Adrenal gland (tissue), 12 donors: Measurements from ENCODE around the gene OR2W1. TPM values are rescaled to one million over a fixed set of nuclear protein-coding genes. Genes with fewer than 3 reads are reported as not detected.
A peak's percentile ranks its signal among the peaks of the same experiment; 100 is the strongest.

Source experiments
- DNase-seq, 7 donors: peaks; one replicate each; pipeline ENCODE4 v3.0.0-alpha.2; 2019 to 2020
- H3K27ac ChIP-seq, 5 donors: fragments of 200-600 bp; sonication (generic) in 4 of 5; 1 replicate in 3 of 5; 2 replicates in 2 of 5; pipeline versions ENCODE4 v1.5.1 to v1.8.0; 2016 to 2020; ENCODE audit warnings: mild to moderate bottlenecking in 1 of 5
- H3K27me3 ChIP-seq: fragments of 200-600 bp; 2 replicates; pipeline ENCODE4 v1.8.0; 2021
- H3K36me3 ChIP-seq, 2 donors: fragments of 200-600 bp; replicated peaks in 1 of 2; 1 replicate in 1 of 2; 2 replicates in 1 of 2; pipeline versions ENCODE4 v1.5.1 to v1.8.0; 2018 to 2022
- H3K4me1 ChIP-seq, 2 donors: fragments of 200-600 bp; replicated peaks in 1 of 2; 1 replicate in 1 of 2; 2 replicates in 1 of 2; pipeline versions ENCODE4 v1.5.1 to v1.8.0; 2018 to 2021
- H3K4me3 ChIP-seq, 4 donors: fragments of 200-600 bp; sonication (generic) in 3 of 4; one replicate each; pipeline ENCODE4 v1.5.1; 2016 to 2018
- H3K9me3 ChIP-seq, 3 donors: fragments of 200-600 bp; sonication (generic) in 1 of 3; replicated peaks in 1 of 3; 1 replicate in 2 of 3; 2 replicates in 1 of 3; pipeline versions ENCODE4 v1.5.1 to v1.8.0; 2016 to 2021
- CTCF ChIP-seq, 6 experiments: fragments of 450-650 bp in 4 of 6; fragments of 200-600 bp in 2 of 6; sonication (generic) in 1 of 6; IDR thresholded peaks; 1 replicate in 5 of 6; 2 replicates in 1 of 6; pipeline versions ENCODE4 v1.5.1 to v1.8.0; 2016 to 2021; ENCODE audit warnings: antibody characterized with exemption in 6 of 6, mild to moderate bottlenecking in 2 of 6, moderate library complexity in 1 of 6
- POLR2A ChIP-seq, 2 donors: fragments of 450-650 bp; IDR thresholded peaks; one replicate each; pipeline ENCODE4 v1.6.1; 2017; ENCODE audit warnings: antibody characterized with exemption in 2 of 2, mild to moderate bottlenecking in 2 of 2, moderate library complexity in 1 of 2
- WGBS, 4 donors: extraction: QIAGEN DNeasy Blood & Tissue Kit in 2 of 4; methylation state at CpG; one replicate each; pipeline versions ENCODE4 v1.1.5 to v1.1.7; 2013 to 2017; 5-methylcytosine and 5-hydroxymethylcytosine counted together
- intact Hi-C, 2 donors: fragments of 100-400 bp; cut with DNase I; formaldehyde crosslinking; loops; one replicate each; pipeline versions ENCODE4 v1.14.1 to v1.15.0; 2022 to 2023
- polyA plus RNA-seq, 3 donors: library from polyadenylated mRNA; stranded (reverse); fragments of 200-250 nt in 2 of 3; fragments of 350-450 nt in 1 of 3; fragmentation: Illumina TruSeq in 1 of 3; extraction: RNeasy Lipid Tissue Mini Kit (QIAGEN cat#74804) in 1 of 3; gene quantifications; one replicate each; pipeline ENCODE4 v1.2.3, GENCODE V29; 2013 to 2014
- total RNA-seq, 9 donors: library from RNA; depleted of rRNA in 4 of 9; stranded (reverse); fragments of >200 nt in 4 of 9; fragments of 120-200 nt in 1 of 9; fragmentation: NEBNext Ultra II Directional in 1 of 9; extraction: Animal tissue kit (Norgen Biotek cat#: 25700) in 1 of 9; gene quantifications; one replicate each; pipeline versions ENCODE4 v1.1.0 to v1.2.4, GENCODE V29; 2013 to 2023
- donor health status: healthy with polysubstance abuse.
- donor health status: Bipolar disorder and iron deficiency.
- donor health status: DM: yes; HTN: yes; CAD: no.
- donor health status: DM: no; HTN: no; CAD: no.
- donor health status: DM: no; HTN: no; CAD: no.
- donor health status: DM: yes; HTN: yes; CAD: no.

The OR2W1 gene
- total and polyA plus RNA-seq, 12 donors = not detected

GRCh38 chr6:29081312-29081711, 36.3 kb upstream of the OR2W1 start:
- no peak for DNase-seq
- Histone ChIP-seq H3K4me1 (no peaks in the 10 kb centered on the region), H3K27me3 (no peaks in the 10 kb centered on the region), H3K27ac (no peak overlapping the region), H3K4me3 (no peak overlapping the region), H3K9me3 (no peaks in the 10 kb centered on the region), H3K36me3 (no peaks in the 10 kb centered on the region)
- TF ChIP-seq POLR2A (IDR thresholded peaks at IDR 0.05) = no peak
- no peak for TF ChIP-seq CTCF (IDR thresholded peaks at IDR 0.05)
- intact Hi-C loops = no loop called here

GRCh38 chr6:29079203-29079602, 34.2 kb upstream of the OR2W1 start:
- WGBS, 4 donors = 72 to 84% (median 77%) methylated on average over 1 of the region's 1 CpG
- no peaks in the 10 kb centered on the region for H3K9me3 ChIP-seq
- intact Hi-C loops = no loop called here
- H3K4me1 ChIP-seq = no peaks in the 10 kb centered on the region
- no peak for TF ChIP-seq POLR2A (IDR thresholded peaks at IDR 0.05)
- no peak for TF ChIP-seq CTCF (IDR thresholded peaks at IDR 0.05)
- H3K36me3 ChIP-seq = no peaks in the 10 kb centered on the region
- no peaks in the 10 kb centered on the region for H3K27me3 ChIP-seq
- DNase-seq = no peak
- H3K27ac ChIP-seq = no peak overlapping the region
- H3K4me3 ChIP-seq = no peak overlapping the region

GRCh38 chr6:29071831-29072723, 27.1 kb upstream of the OR2W1 start:
- intact Hi-C loops = no loop called here

GRCh38 chr6:29051680-29052079, 6.7 kb upstream of the OR2W1 start:
- TF ChIP-seq CTCF (IDR thresholded peaks at IDR 0.05) (no peak), POLR2A (IDR thresholded peaks at IDR 0.05) (no peak)
- intact Hi-C loops = no loop called here

More at GRCh38 chr6:29071831-29072723, 27.1 kb upstream of the OR2W1 start:
- DNase-seq = peak in 3 of 7 donors; percentile 5 to 39 (median 23)
- no peak overlapping the region for H3K27ac ChIP-seq
- H3K4me3 ChIP-seq = no peak overlapping the region
- H3K4me1 ChIP-seq = no peaks in the 10 kb centered on the region
- H3K36me3 ChIP-seq = no peaks in the 10 kb centered on the region
- WGBS, 4 donors = 29 to 32% (median 30%) methylated on average over 9 of the region's 9 CpGs
- no peaks in the 10 kb centered on the region for H3K9me3 ChIP-seq
- TF ChIP-seq CTCF (IDR thresholded peaks at IDR 0.05) (peak in 3 of 6 experiments; percentile 26 to 49 (median 34)), POLR2A (IDR thresholded peaks at IDR 0.05) (no peak)
- H3K27me3 ChIP-seq = no peaks in the 10 kb centered on the region

More at GRCh38 chr6:29051680-29052079, 6.7 kb upstream of the OR2W1 start:
- H3K27ac ChIP-seq = no peak overlapping the region
- H3K4me3 ChIP-seq = no peak overlapping the region
- no peaks in the 10 kb centered on the region for H3K27me3 ChIP-seq
- no peaks in the 10 kb centered on the region for H3K36me3 ChIP-seq
- no peaks in the 10 kb centered on the region for H3K4me1 ChIP-seq
- no peak for DNase-seq
- H3K9me3 ChIP-seq = no peaks in the 10 kb centered on the region
- whole genome bisulfite sequencing, 4 donors = 71 to 79% (median 74%) methylated on average over 3 of the region's 3 CpGs
